ENCODE data around the gene MYO1H. TPM values are rescaled to one million over a fixed set of nuclear protein-coding genes. Genes with fewer than 3 reads are reported as not detected.

The MYO1H gene
- total RNA-seq, 1 experiment from 2014 or later = not detected

- no peak overlapping the region for H3K9ac ChIP-seq (ENCODE audit: low read length)
- no peak overlapping the region for H3K4me3 ChIP-seq (ENCODE audit: low read length)
- no peaks in the 10 kb centered on the region for H3K27me3 ChIP-seq (ENCODE audit: low read length)
- peak; percentile 37 for DNase-seq
- H3K79me2 ChIP-seq (ENCODE audit: low read length) = no peaks in the 10 kb centered on the region
- H3K4me1 ChIP-seq (ENCODE audit: low read length) = peaks cover 9% of the 10 kb centered on the region; the same call in 1 of the 2 replicates
- H3K9me3 ChIP-seq (ENCODE audit: low read length) = no peaks in the 10 kb centered on the region
- H4K20me1 ChIP-seq (ENCODE audit: insufficient read depth, low read depth, low read length) = no peaks in the 10 kb centered on the region
- H2AFZ ChIP-seq (ENCODE audit: low read length) = no peak overlapping the region
- H3K36me3 ChIP-seq (ENCODE audit: insufficient read depth, low read length) = no peaks in the 10 kb centered on the region
- H3K27ac ChIP-seq (ENCODE audit: low read length) = no peak overlapping the region
- no peaks in the 10 kb centered on the region for H3K9me2 ChIP-seq (replicated peaks; ENCODE audit: insufficient read depth, low read length)
- no peak overlapping the region for H3K4me2 ChIP-seq (ENCODE audit: low read depth, low read length, poor library complexity, severe bottlenecking)
Observed at GRCh38 chr12:109331301-109331952, 16.3 kb upstream of the MYO1H start.

DNA sequence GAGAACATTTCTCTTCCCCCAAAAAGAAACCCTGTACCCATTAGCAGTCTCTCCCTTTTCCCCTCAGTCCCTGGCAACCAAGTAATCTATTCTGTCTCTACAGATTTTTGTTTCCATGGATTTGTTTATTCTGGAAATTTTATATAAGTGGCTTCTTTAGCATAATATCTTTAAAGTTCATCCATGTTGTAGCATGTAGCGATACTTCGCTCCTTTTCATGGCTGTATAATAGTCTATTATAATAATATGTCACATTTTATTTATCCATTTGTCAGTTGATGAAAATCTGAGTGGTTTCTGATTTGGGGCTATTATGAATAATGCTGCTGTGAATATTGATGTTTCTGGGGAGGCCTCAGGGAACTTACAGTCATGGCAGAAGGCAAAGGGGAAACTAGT, 12.8 kb upstream of the MYO1H start:
- H3K27me3 ChIP-seq (ENCODE audit: low read length) = no peaks in the 10 kb centered on the region
- H3K9me2 ChIP-seq (replicated peaks; ENCODE audit: insufficient read depth, low read length) = no peaks in the 10 kb centered on the region
- H2AFZ ChIP-seq (ENCODE audit: low read length) = no peak overlapping the region
- H3K9me3 ChIP-seq (ENCODE audit: low read length) = no peaks in the 10 kb centered on the region
- peaks cover 9% of the 10 kb centered on the region; the same call in 1 of the 2 replicates for H3K4me1 ChIP-seq (ENCODE audit: low read length)
- DNase-seq = no peak
- H3K36me3 ChIP-seq (ENCODE audit: insufficient read depth, low read length) = no peaks in the 10 kb centered on the region
- no peak overlapping the region for H3K27ac ChIP-seq (ENCODE audit: low read length)
- no peak overlapping the region for H3K4me2 ChIP-seq (ENCODE audit: low read depth, low read length, poor library complexity, severe bottlenecking)
- no peaks in the 10 kb centered on the region for H3K79me2 ChIP-seq (ENCODE audit: low read length)
- no peak overlapping the region for H3K9ac ChIP-seq (ENCODE audit: low read length)
- no peak overlapping the region for H3K4me3 ChIP-seq (ENCODE audit: low read length)
- no peaks in the 10 kb centered on the region for H4K20me1 ChIP-seq (ENCODE audit: insufficient read depth, low read depth, low read length)

DNA sequence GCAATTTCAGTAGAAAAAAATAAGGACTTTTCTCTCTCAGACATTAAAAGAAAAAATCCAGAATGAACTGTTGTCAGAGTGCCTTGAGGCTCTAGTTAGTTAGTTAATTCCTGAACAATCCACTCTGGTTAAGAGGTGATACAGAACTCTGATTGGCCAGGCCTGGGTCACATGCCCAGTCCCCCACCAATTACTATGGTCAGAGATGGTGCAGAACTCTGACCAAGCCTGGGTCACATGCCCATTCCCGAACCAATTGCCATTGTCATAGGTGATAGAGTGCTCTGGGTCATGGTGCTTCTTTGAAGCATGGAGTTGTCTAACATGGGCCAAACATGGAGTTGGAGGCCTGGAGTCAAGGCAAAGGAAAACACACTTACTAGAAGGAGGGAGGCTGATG, 11.1 kb upstream of the MYO1H start:
- no peak overlapping the region for H3K9ac ChIP-seq (ENCODE audit: low read length)
- H2AFZ ChIP-seq (ENCODE audit: low read length) = no peak overlapping the region
- H3K4me2 ChIP-seq (ENCODE audit: low read depth, low read length, poor library complexity, severe bottlenecking) = no peak overlapping the region
- H3K9me3 ChIP-seq (ENCODE audit: low read length) = no peaks in the 10 kb centered on the region
- no peaks in the 10 kb centered on the region for H3K36me3 ChIP-seq (ENCODE audit: insufficient read depth, low read length)
- no peaks in the 10 kb centered on the region for H4K20me1 ChIP-seq (ENCODE audit: insufficient read depth, low read depth, low read length)
- peaks cover 9% of the 10 kb centered on the region; the same call in 1 of the 2 replicates for H3K4me1 ChIP-seq (ENCODE audit: low read length)
- H3K27ac ChIP-seq (ENCODE audit: low read length) = no peak overlapping the region
- no peaks in the 10 kb centered on the region for H3K9me2 ChIP-seq (replicated peaks; ENCODE audit: insufficient read depth, low read length)
- H3K27me3 ChIP-seq (ENCODE audit: low read length) = no peaks in the 10 kb centered on the region
- no peaks in the 10 kb centered on the region for H3K79me2 ChIP-seq (ENCODE audit: low read length)
- no peak overlapping the region for H3K4me3 ChIP-seq (ENCODE audit: low read length)
- DNase-seq = no peak

- no peaks in the 10 kb centered on the region for H3K9me2 ChIP-seq (replicated peaks; ENCODE audit: insufficient read depth, low read length)
- H4K20me1 ChIP-seq (ENCODE audit: insufficient read depth, low read depth, low read length) = no peaks in the 10 kb centered on the region
- no peak overlapping the region for H2AFZ ChIP-seq (ENCODE audit: low read length)
- no peaks in the 10 kb centered on the region for H3K36me3 ChIP-seq (ENCODE audit: insufficient read depth, low read length)
- H3K4me2 ChIP-seq (ENCODE audit: low read depth, low read length, poor library complexity, severe bottlenecking) = no peak overlapping the region
- no peak for DNase-seq
- no peaks in the 10 kb centered on the region for H3K4me1 ChIP-seq (ENCODE audit: low read length)
- no peaks in the 10 kb centered on the region for H3K9me3 ChIP-seq (ENCODE audit: low read length)
- H3K27ac ChIP-seq (ENCODE audit: low read length) = no peak overlapping the region
- no peaks in the 10 kb centered on the region for H3K79me2 ChIP-seq (ENCODE audit: low read length)
- no peaks in the 10 kb centered on the region for H3K27me3 ChIP-seq (ENCODE audit: low read length)
- no peak overlapping the region for H3K4me3 ChIP-seq (ENCODE audit: low read length)
- H3K9ac ChIP-seq (ENCODE audit: low read length) = no peak overlapping the region
Observed at GRCh38 chr12:109343677-109344076, 4.0 kb upstream of the MYO1H start.

DNA sequence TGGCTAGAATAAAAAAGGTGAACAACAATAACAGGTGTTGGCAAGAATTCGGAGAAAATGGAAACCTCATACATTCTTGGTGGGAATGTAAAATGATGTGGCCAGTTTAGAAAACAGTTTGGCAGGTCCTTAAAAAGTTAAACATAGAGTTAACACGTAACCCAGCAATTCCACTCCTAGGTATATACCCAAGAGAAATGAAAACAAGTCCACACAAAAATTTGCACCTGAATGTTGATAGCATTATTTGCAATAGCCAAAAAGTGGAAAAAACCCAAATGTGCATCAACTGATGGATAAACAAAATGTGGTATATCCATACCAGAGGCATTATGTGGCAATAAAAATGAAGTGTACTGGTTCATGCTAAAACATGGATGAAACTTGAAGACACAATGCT, 2.3 kb upstream of the MYO1H start:
- no peak overlapping the region for H3K27ac ChIP-seq (ENCODE audit: low read length)
- H3K27me3 ChIP-seq (ENCODE audit: low read length) = no peaks in the 10 kb centered on the region
- no peaks in the 10 kb centered on the region for H4K20me1 ChIP-seq (ENCODE audit: insufficient read depth, low read depth, low read length)
- H3K9me3 ChIP-seq (ENCODE audit: low read length) = no peaks in the 10 kb centered on the region
- no peak overlapping the region for H3K9ac ChIP-seq (ENCODE audit: low read length)
- no peaks in the 10 kb centered on the region for H3K36me3 ChIP-seq (ENCODE audit: insufficient read depth, low read length)
- no peaks in the 10 kb centered on the region for H3K4me1 ChIP-seq (ENCODE audit: low read length)
- no peak overlapping the region for H3K4me3 ChIP-seq (ENCODE audit: low read length)
- no peak overlapping the region for H2AFZ ChIP-seq (ENCODE audit: low read length)
- no peak for DNase-seq
- H3K79me2 ChIP-seq (ENCODE audit: low read length) = no peaks in the 10 kb centered on the region
- no peak overlapping the region for H3K4me2 ChIP-seq (ENCODE audit: low read depth, low read length, poor library complexity, severe bottlenecking)
- no peaks in the 10 kb centered on the region for H3K9me2 ChIP-seq (replicated peaks; ENCODE audit: insufficient read depth, low read length)

DNA sequence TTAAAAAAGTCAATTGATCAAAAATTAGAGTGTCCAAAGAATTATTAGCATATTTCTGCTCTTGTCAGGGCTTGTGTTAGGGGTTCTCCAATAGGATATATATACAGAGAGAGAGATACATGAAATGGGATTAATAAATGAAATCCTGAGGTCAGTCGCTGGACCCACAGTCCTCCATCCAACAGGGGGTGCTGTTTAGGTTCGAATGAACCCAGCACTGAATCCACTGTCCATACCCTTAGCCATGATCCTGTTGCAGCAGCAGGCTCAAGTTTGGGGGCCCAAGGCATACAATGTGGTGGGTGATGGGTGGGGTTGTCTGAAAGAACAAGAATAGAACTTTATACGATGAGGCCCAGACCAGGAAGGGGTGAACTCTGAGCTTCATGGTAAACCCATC, 780 bp upstream of the MYO1H start:
- Histone ChIP-seq H4K20me1 (ENCODE audit: insufficient read depth, low read depth, low read length) (no peaks in the 10 kb centered on the region), H3K36me3 (ENCODE audit: insufficient read depth, low read length) (no peaks in the 10 kb centered on the region), H3K9me3 (ENCODE audit: low read length) (no peaks in the 10 kb centered on the region), H3K9me2 (replicated peaks; ENCODE audit: insufficient read depth, low read length) (no peaks in the 10 kb centered on the region), H3K9ac (ENCODE audit: low read length) (no peak overlapping the region), H3K4me1 (ENCODE audit: low read length) (no peaks in the 10 kb centered on the region), H3K27ac (ENCODE audit: low read length) (no peak overlapping the region), H3K79me2 (ENCODE audit: low read length) (no peaks in the 10 kb centered on the region), H3K4me3 (ENCODE audit: low read length) (no peak overlapping the region), H3K4me2 (ENCODE audit: low read depth, low read length, poor library complexity, severe bottlenecking) (no peak overlapping the region), H2AFZ (ENCODE audit: low read length) (no peak overlapping the region), H3K27me3 (ENCODE audit: low read length) (no peaks in the 10 kb centered on the region)
- DNase-seq = peak; percentile 53

GRCh38 chr12:109352184-109352583, 4.5 kb downstream of the MYO1H start:
- Histone ChIP-seq H3K36me3 (ENCODE audit: insufficient read depth, low read length) (no peaks in the 10 kb centered on the region), H3K4me1 (ENCODE audit: low read length) (no peaks in the 10 kb centered on the region), H3K9me2 (replicated peaks; ENCODE audit: insufficient read depth, low read length) (no peaks in the 10 kb centered on the region), H3K4me3 (ENCODE audit: low read length) (no peak overlapping the region), H3K9ac (ENCODE audit: low read length) (no peak overlapping the region), H4K20me1 (ENCODE audit: insufficient read depth, low read depth, low read length) (no peaks in the 10 kb centered on the region), H3K9me3 (ENCODE audit: low read length) (no peaks in the 10 kb centered on the region), H3K4me2 (ENCODE audit: low read depth, low read length, poor library complexity, severe bottlenecking) (no peak overlapping the region), H2AFZ (ENCODE audit: low read length) (no peak overlapping the region), H3K27ac (ENCODE audit: low read length) (no peak overlapping the region), H3K27me3 (ENCODE audit: low read length) (no peaks in the 10 kb centered on the region), H3K79me2 (ENCODE audit: low read length) (no peaks in the 10 kb centered on the region)
- DNase-seq = no peak

DNA sequence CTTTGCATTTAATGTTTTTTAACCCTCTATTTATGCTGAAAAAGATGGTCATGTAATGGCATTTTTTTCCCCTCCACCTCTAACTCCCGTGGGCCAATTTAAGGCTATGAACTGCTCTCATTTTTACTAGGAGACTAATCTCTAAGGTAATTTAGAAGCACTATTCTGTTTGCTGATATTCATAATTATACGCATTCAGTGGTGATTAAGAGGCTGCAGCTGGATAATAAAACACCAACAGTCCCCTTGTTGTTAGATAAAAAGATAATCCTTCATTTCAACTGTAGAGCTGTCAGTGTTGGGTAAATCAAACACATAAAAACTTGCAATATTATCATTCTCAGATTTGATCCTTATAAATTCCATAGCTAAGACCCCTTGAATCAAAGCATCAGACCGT, 8.9 kb downstream of the MYO1H start:
- no peak overlapping the region for H3K27ac ChIP-seq (ENCODE audit: low read length)
- DNase-seq = peak; percentile 27
- H4K20me1 ChIP-seq (ENCODE audit: insufficient read depth, low read depth, low read length) = no peaks in the 10 kb centered on the region
- H3K4me3 ChIP-seq (ENCODE audit: low read length) = no peak overlapping the region
- H3K79me2 ChIP-seq (ENCODE audit: low read length) = no peaks in the 10 kb centered on the region
- H3K9me3 ChIP-seq (ENCODE audit: low read length) = no peaks in the 10 kb centered on the region
- no peak overlapping the region for H2AFZ ChIP-seq (ENCODE audit: low read length)
- no peak overlapping the region for H3K4me2 ChIP-seq (ENCODE audit: low read depth, low read length, poor library complexity, severe bottlenecking)
- H3K4me1 ChIP-seq (ENCODE audit: low read length) = no peaks in the 10 kb centered on the region
- H3K27me3 ChIP-seq (ENCODE audit: low read length) = no peaks in the 10 kb centered on the region
- no peak overlapping the region for H3K9ac ChIP-seq (ENCODE audit: low read length)
- H3K36me3 ChIP-seq (ENCODE audit: insufficient read depth, low read length) = no peaks in the 10 kb centered on the region
- H3K9me2 ChIP-seq (replicated peaks; ENCODE audit: insufficient read depth, low read length) = no peaks in the 10 kb centered on the region
